Measurements from ENCODE around the gene C15orf39. TPM values are rescaled to one million over a fixed set of nuclear protein-coding genes. Genes with fewer than 3 reads are reported as not detected.

The C15orf39 gene
- total and polyA plus RNA-seq, 2 of the 13 experiments (the other 11 are each of a cell fraction or from before 2014, with no cell fraction given) = 6.2 to 13.5 TPM

GRCh38 chr15:75198560-75199356, 2.9 kb upstream of the C15orf39 start (continued):
- TF ChIP-seq ZNF513 (CRISPR knock-in tag; conservative IDR thresholded peaks at IDR 0.05) = no peak
- peak in 1 of 2 experiments; percentile 63; a peak in 1 of 4 replicates for TF ChIP-seq KLF16 (CRISPR knock-in tag; IDR thresholded peaks at IDR 0.05)
- no peak for TF ChIP-seq JUN (CRISPR knock-in tag; IDR thresholded peaks at IDR 0.05)
- TF ChIP-seq ZNF766 (CRISPR knock-in tag; IDR thresholded peaks at IDR 0.05; ENCODE audit: borderline replicate concordance) = peak; percentile 36; the same call in 1 of the 2 replicates
- peak; percentile 35; the same call in 1 of the 2 replicates for TF ChIP-seq MYPOP (CRISPR knock-in tag; IDR thresholded peaks at IDR 0.05)
- TF ChIP-seq IRX3 (CRISPR knock-in tag; IDR thresholded peaks at IDR 0.05; ENCODE audit: borderline replicate concordance, low read depth) = no peak
- no peak for TF ChIP-seq TFAP4 (IDR thresholded peaks at IDR 0.05; ENCODE audit: borderline replicate concordance, low read depth)
- TF ChIP-seq MTERF4 (CRISPR knock-in tag; IDR thresholded peaks at IDR 0.05) = no peak
- no peak for TF ChIP-seq ZNF530 (CRISPR knock-in tag; IDR thresholded peaks at IDR 0.05; ENCODE audit: low read depth)
- peak; percentile 46; the same call in 1 of the 2 replicates for TF ChIP-seq FOXK1 (CRISPR knock-in tag; IDR thresholded peaks at IDR 0.05; ENCODE audit: borderline replicate concordance, low read depth)
- TF ChIP-seq, protein P1, sequence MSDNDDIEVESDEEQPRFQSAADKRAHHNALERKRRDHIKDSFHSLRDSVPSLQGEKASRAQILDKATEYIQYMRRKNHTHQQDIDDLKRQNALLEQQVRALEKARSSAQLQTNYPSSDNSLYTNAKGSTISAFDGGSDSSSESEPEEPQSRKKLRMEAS (IDR thresholded peaks at IDR 0.05) = peak; percentile 92
- no peak for TF ChIP-seq ZNF678 (CRISPR knock-in tag; IDR thresholded peaks at IDR 0.05)
- no peak for TF ChIP-seq ZNF160 (CRISPR knock-in tag; IDR thresholded peaks at IDR 0.05)
- no peak for TF ChIP-seq BRF2 (CRISPR knock-in tag; IDR thresholded peaks at IDR 0.05)
- TF ChIP-seq UBTF (CRISPR knock-in tag; IDR thresholded peaks at IDR 0.05) = no peak
- 0 out of 2 replicates have a peak, but pooled peaks have one; percentile 7 for TF ChIP-seq ZFX (CRISPR knock-in tag; IDR thresholded peaks at IDR 0.05; ENCODE audit: low read depth)
- TF ChIP-seq ZNF234 (CRISPR knock-in tag; conservative IDR thresholded peaks at IDR 0.05) = no peak
- TF ChIP-seq ASH2L (IDR thresholded peaks at IDR 0.05; ENCODE audit: insufficient read length, low read depth, low read length) = no peak
- TF ChIP-seq KMT2A (CRISPR knock-in tag; IDR thresholded peaks at IDR 0.05) = no peak
- no peak for TF ChIP-seq ZNF562 (CRISPR knock-in tag; IDR thresholded peaks at IDR 0.05; ENCODE audit: borderline replicate concordance)

Measured in HepG2 (cell line).